GM12878 (cell line): ENCODE data around the gene KIDINS220. TPM values are rescaled to one million over a fixed set of nuclear protein-coding genes. Genes with fewer than 3 reads are reported as not detected.

Source experiments
- ATAC-seq: fragments of 200-7000 bp; cut with Tn5 transposase; 3 replicates; pipeline ENCODE4 v1.9.1; 2020; ENCODE audit warnings: mild to moderate bottlenecking, moderate library complexity
- BruUV-seq: library from RNA; stranded (reverse); fragments of 400-500 nt; replicated peaks from 2 replicates; lab custom pipeline; 2021; lab: Mats Ljungman, UMichigan
- CTCF ChIA-PET: fragments of 300-600 bp; sonication (Branson Sonifier 250); formaldehyde crosslinking; extraction: SDS; loops from one replicate; lab custom pipeline; 2021; ENCODE audit warnings: inconsistent platforms; lab: Yijun Ruan, JAX
- POLR2A ChIA-PET: fragments of 350-600 bp; formaldehyde crosslinking; extraction: SDS; loops from one replicate; lab custom pipeline; 2021; ENCODE audit warnings: inconsistent platforms; lab: Charles Lee
- RAD21 ChIA-PET: fragments of 300-600 bp; sonication (Branson Sonifier 250); formaldehyde crosslinking; loops from one replicate; lab custom pipeline; 2023; ENCODE audit warnings: antibody characterized with exemption; ENCODE audit not compliant: unreplicated experiment; lab: Charles Lee
- SMC1A ChIA-PET: fragments of 300-600 bp; sonication (Branson Sonifier 250); formaldehyde crosslinking; loops from one replicate; lab custom pipeline; 2023; ENCODE audit not compliant: unreplicated experiment, uncharacterized antibody; lab: Charles Lee
- DNase-seq: peaks from one replicate; pipeline ENCODE4 v3.0.0-alpha.2; 2011; ENCODE audit warnings: low read depth, low spot score
- FAIRE-seq: peaks from 3 replicates; lab custom pipeline; 2011; peaks lifted over from hg19 to GRCh38; lab: Jason Lieb, UNC
- H2AFZ ChIP-seq: 2 replicates; pipeline ENCODE4 v1.6.0; 2011; ENCODE audit warnings: low read depth, low read length, control low read depth; ENCODE audit not compliant: control insufficient read depth
- H3K27ac ChIP-seq: 2 replicates; pipeline ENCODE4 v1.5.1; 2011; ENCODE audit warnings: control low read depth; ENCODE audit not compliant: control insufficient read depth, insufficient read depth
- H3K27me3 ChIP-seq, 2 experiments: replicated peaks in 1 of 2; 2 replicates each; pipeline versions ENCODE4 v1.6.0 to v1.6.1; 2011; ENCODE audit warnings: low read length in 1 of 2; ENCODE audit not compliant: control insufficient read depth in 2 of 2, insufficient read depth in 2 of 2
- H3K36me3 ChIP-seq, 2 experiments: 2 replicates each; pipeline ENCODE4 v1.5.1; 2011; ENCODE audit warnings: low read length in 1 of 2; ENCODE audit not compliant: control insufficient read depth in 2 of 2, insufficient read depth in 2 of 2
- H3K4me1 ChIP-seq: 2 replicates; pipeline ENCODE4 v1.6.1; 2011; ENCODE audit warnings: mild to moderate bottlenecking, low read length, moderate library complexity, mixed read lengths; ENCODE audit not compliant: control insufficient read depth, insufficient read depth
- H3K4me2 ChIP-seq: 2 replicates; pipeline ENCODE4 v1.6.0; 2011; ENCODE audit warnings: control low read depth; ENCODE audit not compliant: control insufficient read depth, insufficient read depth
- H3K4me3 ChIP-seq: fragments of 200-600 bp; sonication (generic); 2 replicates; pipeline ENCODE4 v1.5.1; 2016
- H3K79me2 ChIP-seq: 2 replicates; pipeline ENCODE4 v1.6.0; 2011; ENCODE audit warnings: low read length; ENCODE audit not compliant: control insufficient read depth, insufficient read depth
- H3K9ac ChIP-seq: 2 replicates; pipeline ENCODE4 v1.8.0; 2011; ENCODE audit warnings: low read length, control low read depth, mixed read lengths; ENCODE audit not compliant: control insufficient read depth, insufficient read depth
- H3K9me3 ChIP-seq: replicated peaks from 3 replicates; pipeline ENCODE4 v1.5.1; 2011; ENCODE audit warnings: mild to moderate bottlenecking, low read length; ENCODE audit not compliant: control insufficient read depth, insufficient read depth
- H4K20me1 ChIP-seq: 2 replicates; pipeline ENCODE4 v1.6.0; 2011; ENCODE audit not compliant: control insufficient read depth, insufficient read depth
- CBFB ChIP-seq: IDR thresholded peaks from 2 replicates; pipeline ENCODE4 v1.6.1; 2016; ENCODE audit warnings: antibody characterized with exemption, low read depth
- JUND ChIP-seq: IDR thresholded peaks from 2 replicates; pipeline ENCODE4 v1.6.1; 2012; ENCODE audit warnings: low read depth, mild to moderate bottlenecking, low read length, improper control_type of control experiment, moderate library complexity
- PAX8 ChIP-seq: fragments of 450-650 bp; IDR thresholded peaks from 2 replicates; pipeline ENCODE4 v1.6.1; 2017; ENCODE audit warnings: mild to moderate bottlenecking, moderate library complexity
- POU2F2 ChIP-seq: IDR thresholded peaks from 3 replicates; pipeline ENCODE4 v1.6.1; 2011; ENCODE audit warnings: low read depth, mild to moderate bottlenecking, low read length, borderline replicate concordance
- SPI1 ChIP-seq: IDR thresholded peaks from 2 replicates; pipeline ENCODE4 v1.6.1; 2011; ENCODE audit warnings: low read depth, mild to moderate bottlenecking, low read length, moderate library complexity, borderline replicate concordance; ENCODE audit not compliant: insufficient read depth
- SRF ChIP-seq, 2 experiments: IDR thresholded peaks; 2 replicates each; pipeline ENCODE4 v1.6.1; 2011; ENCODE audit warnings: low read depth in 2 of 2, low read length in 2 of 2, mild to moderate bottlenecking in 1 of 2, moderate library complexity in 1 of 2
- TCF3 ChIP-seq: IDR thresholded peaks from 2 replicates; pipeline ENCODE4 v1.6.1; 2012; ENCODE audit warnings: low read depth, mild to moderate bottlenecking, low read length, borderline replicate concordance; ENCODE audit not compliant: insufficient read depth
- WGBS: methylation state at CpG from one replicate; pipeline ENCODE4 v1.1.6; 2016; ENCODE audit warnings: low lambda C conversion rate; ENCODE audit not compliant: insufficient replicate concordance, insufficient coverage; ENCODE audit errors: missing lambda C conversion rate; 5-methylcytosine and 5-hydroxymethylcytosine counted together
- in situ Hi-C: fragments of 300-500 bp; cut with MboI; formaldehyde crosslinking; loops from 9 replicates; pipeline ENCODE4 v1.14.3; 2018; ENCODE audit warnings: mixed read lengths
- intact Hi-C: fragments of 100-400 bp; cut with micrococcal nuclease; formaldehyde crosslinking; loops from one replicate; pipeline ENCODE4 v1.14.2; 2022; ENCODE audit not compliant: unreplicated experiment
- polyA plus RNA-seq, 11 experiments: library from polyadenylated mRNA; depleted of rRNA in 4 of 11; unstranded in 6 of 11; stranded (reverse) in 5 of 11; fragments of >200 nt; fragmentation: Nextera tagmentation in 4 of 11; fragmentation: Illumina TruSeq in 1 of 11; extraction: Ambion mirVana in 4 of 11; extraction: Trizol in 1 of 11; gene quantifications; 1 replicate in 1 of 11; 2 replicates in 10 of 11; pipeline versions ENCODE4 v1.2.1 to v1.2.3, GENCODE V29; 2011 to 2016; ENCODE audit warnings: inconsistent platforms in 2 of 11, missing spikeins in 2 of 11, low read depth in 1 of 11
- total RNA-seq, 4 experiments: library from RNA; depleted of rRNA in 3 of 4; stranded (reverse); fragments of >200 nt in 3 of 4; fragmentation: Illumina TruSeq in 1 of 4; extraction: Trizol in 1 of 4; gene quantifications; 2 replicates each; pipeline versions ENCODE4 v1.2.1 to v1.2.3, GENCODE V29; 2013 to 2021

KIDINS220 gene
- total and polyA plus RNA-seq, 10 of the 15 experiments (the other 5 are each of a cell fraction or from before 2014, with no cell fraction given), result 6.0 to 31.2 (median 16.0) TPM

GRCh38 chr2:8817221-8817620, 20.2 kb downstream of the KIDINS220 start:
- no peak for DNase-seq
- RAD21 ChIA-PET, result no interaction called here
- Histone ChIP-seq H3K4me1 (no peaks in the 10 kb centered on the region), H3K4me3 (no peak overlapping the region), H3K4me2 (no peak overlapping the region), H4K20me1 (no peaks in the 10 kb centered on the region), H3K79me2 (no peaks in the 10 kb centered on the region), H3K9ac (no peak overlapping the region), H3K36me3 (no peaks in the 10 kb centered on the region; a peak in 1 of 4 replicates), H3K27me3 (no peaks in the 10 kb centered on the region), H3K27ac (no peak overlapping the region), H3K9me3 (no peaks in the 10 kb centered on the region), H2AFZ (no peak overlapping the region)
- no TSS peak for BruUV-seq
- WGBS, result 100% methylated on average over 1 of the region's 1 CpG
- in situ Hi-C loops (no loop called here), intact Hi-C loops (no loop called here)
- POLR2A ChIA-PET, result no interaction called here
- CTCF ChIA-PET, result no interaction called here
- SMC1A ChIA-PET, result interaction anchor here (0.7 to 1.8 kb wide), 3 partner anchors 10 to 98 kb away, joined by 3 to 5 read pairs (median 3); no protein-coding TSS in a partner anchor
- FAIRE-seq, result no peak
- TF ChIP-seq CBFB, result no peak
- TF ChIP-seq SPI1, result no peak
- TF ChIP-seq TCF3, result no peak
- no peak for TF ChIP-seq SRF (IDR thresholded peaks at IDR 0.05; ENCODE audit: low read depth in 2 of 2, low read length in 2 of 2)
- TF ChIP-seq POU2F2, result no peak
- TF ChIP-seq PAX8, result no peak
- TF ChIP-seq JUND, result no peak
- no peak for ATAC-seq
